ENCODE data around the gene ZBTB7B. TPM values are rescaled to one million over a fixed set of nuclear protein-coding genes. Genes with fewer than 3 reads are reported as not detected.

The ZBTB7B gene
- total and polyA plus RNA-seq, 9 of the 15 experiments (the other 6 are each of a cell fraction or from before 2014, with no cell fraction given), result 0.04 to 46.5 (median 15.2) TPM

GRCh38 chr1:155017041-155017945 lies 14.7 kb downstream of the ZBTB7B start (continued):
- TF ChIP-seq ZNF639 (CRISPR knock-in tag; conservative IDR thresholded peaks at IDR 0.05 in 1 of 2, IDR thresholded peaks at IDR 0.05 in 1 of 2), result 0 out of 4 replicates have a peak, but pooled peaks of 1 of the 2 experiments have one; percentile 54
- no peak for TF ChIP-seq ZNF174 (CRISPR knock-in tag; IDR thresholded peaks at IDR 0.05)
- peak; percentile 89 for TF ChIP-seq CXXC5 (CRISPR knock-in tag; IDR thresholded peaks at IDR 0.05)
- TF ChIP-seq ZBTB26 (CRISPR knock-in tag; IDR thresholded peaks at IDR 0.05), result peak; percentile 11; the same call in 1 of the 2 replicates
- no peak for TF ChIP-seq MCM5 (IDR thresholded peaks at IDR 0.05; ENCODE audit: low read depth)
- no peak for TF ChIP-seq GTF2F1 (IDR thresholded peaks at IDR 0.05; ENCODE audit: low read depth, low read length)
- no peak for TF ChIP-seq ZNF395 (CRISPR knock-in tag; IDR thresholded peaks at IDR 0.05)
- TF ChIP-seq ZSCAN29 (IDR thresholded peaks at IDR 0.05), result no peak
- no peak for TF ChIP-seq ZNF165 (CRISPR knock-in tag; IDR thresholded peaks at IDR 0.05; ENCODE audit: borderline replicate concordance)
- no peak for TF ChIP-seq ESRRB (CRISPR knock-in tag; IDR thresholded peaks at IDR 0.05; ENCODE audit: borderline replicate concordance)
- TF ChIP-seq HEY1 (CRISPR knock-in tag; IDR thresholded peaks at IDR 0.05; ENCODE audit: borderline replicate concordance), result no peak
- TF ChIP-seq ZNF408 (CRISPR knock-in tag; IDR thresholded peaks at IDR 0.05; ENCODE audit: low read depth), result no peak
- TF ChIP-seq ZNF12 (CRISPR knock-in tag; IDR thresholded peaks at IDR 0.05), result no peak
- TF ChIP-seq JUND (IDR thresholded peaks at IDR 0.05; ENCODE audit: borderline replicate concordance, low read depth, low read length), result peak; percentile 68
- peak; percentile 11; the same call in 1 of the 3 replicates for TF ChIP-seq JUND (tag; IDR thresholded peaks at IDR 0.05; ENCODE audit: borderline replicate concordance, low read depth, low read length)
- no peak for TF ChIP-seq JUNB (CRISPR knock-in tag; conservative IDR thresholded peaks at IDR 0.05)
- TF ChIP-seq FOXP1 (CRISPR knock-in tag; IDR thresholded peaks at IDR 0.05), result peak; percentile 86
- TF ChIP-seq TFAP4 (CRISPR knock-in tag; IDR thresholded peaks at IDR 0.05; ENCODE audit: borderline replicate concordance), result peak; percentile 96
- 0 out of 2 replicates have a peak, but pooled peaks have one; percentile 12 for TF ChIP-seq ZHX1 (conservative IDR thresholded peaks at IDR 0.05; ENCODE audit: low read length)

Data from K562 (cell line).